ENCODE results near the gene AEBP1. TPM values are rescaled to one million over a fixed set of nuclear protein-coding genes. Genes with fewer than 3 reads are reported as not detected.

The AEBP1 gene
- total and polyA plus RNA-seq, 2 donors (not counting 1 experiment from before 2014, with no cell fraction given), result 44.4 to 133 TPM

- no peak for TF ChIP-seq EZH2 (IDR thresholded peaks at IDR 0.05; ENCODE audit: low read length, missing control alignments)
- no peak for TF ChIP-seq CTCF (conservative IDR thresholded peaks at IDR 0.05 in 1 of 2, IDR thresholded peaks at IDR 0.05 in 1 of 2; ENCODE audit: low read depth in 1 of 2, low read length in 2 of 2)
- no peaks in the 10 kb centered on the region for H3K79me2 ChIP-seq (ENCODE audit: control insufficient read depth, insufficient read depth, low read length)
- H2AFZ ChIP-seq (ENCODE audit: low read length), result no peak overlapping the region
- peaks cover 2% of the 10 kb centered on the region for H3K27me3 ChIP-seq (ENCODE audit: control insufficient read depth, insufficient read depth, low read length)
- DNase-seq (ENCODE audit: low read depth in 2 of 2), result no peak
- no peaks in the 10 kb centered on the region for H3K4me1 ChIP-seq (ENCODE audit: control insufficient read depth, extremely low read depth, insufficient read depth, low read length)
- H3K36me3 ChIP-seq (ENCODE audit: control insufficient read depth, insufficient read depth, low read length), result no peaks in the 10 kb centered on the region
- H3K9me3 ChIP-seq (ENCODE audit: control insufficient read depth, insufficient read depth, low read depth, low read length), result no peaks in the 10 kb centered on the region
- no peak overlapping the region for H3K9ac ChIP-seq (ENCODE audit: insufficient read depth, low read length)
- H4K20me1 ChIP-seq (ENCODE audit: control insufficient read depth, extremely low read depth, insufficient read depth, low read length), result no peaks in the 10 kb centered on the region
- H3K27ac ChIP-seq (ENCODE audit: insufficient read depth, low read length), result no peak overlapping the region
- no peak overlapping the region for H3K4me2 ChIP-seq (ENCODE audit: extremely low read depth, insufficient read depth, low read length)
- H3K4me3 ChIP-seq (replicated peaks in 1 of 4; ENCODE audit: control extremely low read depth in 1 of 4, insufficient read depth in 1 of 4, low read depth in 3 of 4, low read length in 4 of 4), result no peak overlapping the region
These were observed 30.9 kb downstream of the AEBP1 start for GRCh38 chr7:44134943-44135628.

- no peaks in the 10 kb centered on the region for H4K20me1 ChIP-seq (ENCODE audit: control insufficient read depth, extremely low read depth, insufficient read depth, low read length)
- DNase-seq (ENCODE audit: low read depth in 2 of 2), result no peak
- no peaks in the 10 kb centered on the region for H3K4me1 ChIP-seq (ENCODE audit: control insufficient read depth, extremely low read depth, insufficient read depth, low read length)
- H3K4me2 ChIP-seq (ENCODE audit: extremely low read depth, insufficient read depth, low read length), result no peak overlapping the region
- no peaks in the 10 kb centered on the region for H3K36me3 ChIP-seq (ENCODE audit: control insufficient read depth, insufficient read depth, low read length)
- no peak overlapping the region for H3K9ac ChIP-seq (ENCODE audit: insufficient read depth, low read length)
- H3K27ac ChIP-seq (ENCODE audit: insufficient read depth, low read length), result no peak overlapping the region
- no peaks in the 10 kb centered on the region for H3K79me2 ChIP-seq (ENCODE audit: control insufficient read depth, insufficient read depth, low read length)
- H3K9me3 ChIP-seq (ENCODE audit: control insufficient read depth, insufficient read depth, low read depth, low read length), result no peaks in the 10 kb centered on the region
- H2AFZ ChIP-seq (ENCODE audit: low read length), result no peak overlapping the region
- H3K27me3 ChIP-seq (ENCODE audit: control insufficient read depth, insufficient read depth, low read length), result peaks cover 3% of the 10 kb centered on the region
- TF ChIP-seq EZH2 (IDR thresholded peaks at IDR 0.05; ENCODE audit: low read length, missing control alignments) (no peak), CTCF (conservative IDR thresholded peaks at IDR 0.05 in 1 of 2, IDR thresholded peaks at IDR 0.05 in 1 of 2; ENCODE audit: low read depth in 1 of 2, low read length in 2 of 2) (no peak)
- H3K4me3 ChIP-seq (replicated peaks in 1 of 4; ENCODE audit: control extremely low read depth in 1 of 4, insufficient read depth in 1 of 4, low read depth in 3 of 4, low read length in 4 of 4), result no peak overlapping the region
These were observed 32.6 kb downstream of the AEBP1 start for GRCh38 chr7:44136731-44137130.

GRCh38 chr7:44138698-44139097 lies 34.6 kb downstream of the AEBP1 start:
- no peaks in the 10 kb centered on the region for H3K9me3 ChIP-seq (ENCODE audit: control insufficient read depth, insufficient read depth, low read depth, low read length)
- no peak overlapping the region for H3K4me3 ChIP-seq (replicated peaks in 1 of 4; ENCODE audit: control extremely low read depth in 1 of 4, insufficient read depth in 1 of 4, low read depth in 3 of 4, low read length in 4 of 4)
- H4K20me1 ChIP-seq (ENCODE audit: control insufficient read depth, extremely low read depth, insufficient read depth, low read length), result no peaks in the 10 kb centered on the region
- H3K36me3 ChIP-seq (ENCODE audit: control insufficient read depth, insufficient read depth, low read length), result no peaks in the 10 kb centered on the region
- no peak overlapping the region for H2AFZ ChIP-seq (ENCODE audit: low read length)
- H3K4me1 ChIP-seq (ENCODE audit: control insufficient read depth, extremely low read depth, insufficient read depth, low read length), result no peaks in the 10 kb centered on the region
- DNase-seq (ENCODE audit: low read depth in 2 of 2), result no peak
- no peak overlapping the region for H3K4me2 ChIP-seq (ENCODE audit: extremely low read depth, insufficient read depth, low read length)
- H3K27me3 ChIP-seq (ENCODE audit: control insufficient read depth, insufficient read depth, low read length), result peaks cover 4% of the 10 kb centered on the region
- no peak overlapping the region for H3K9ac ChIP-seq (ENCODE audit: insufficient read depth, low read length)
- TF ChIP-seq EZH2 (IDR thresholded peaks at IDR 0.05; ENCODE audit: low read length, missing control alignments) (no peak), CTCF (conservative IDR thresholded peaks at IDR 0.05 in 1 of 2, IDR thresholded peaks at IDR 0.05 in 1 of 2; ENCODE audit: low read depth in 1 of 2, low read length in 2 of 2) (no peak)
- no peaks in the 10 kb centered on the region for H3K79me2 ChIP-seq (ENCODE audit: control insufficient read depth, insufficient read depth, low read length)
- H3K27ac ChIP-seq (ENCODE audit: insufficient read depth, low read length), result no peak overlapping the region

Measured in fibroblast of lung (primary cell).